ENCODE results near the gene ZMAT5. TPM values are rescaled to one million over a fixed set of nuclear protein-coding genes. Genes with fewer than 3 reads are reported as not detected.

The ZMAT5 gene
- total RNA-seq, 4 donors from 2014 or later: 13.3 to 33.8 (median 23.1) TPM

DNA sequence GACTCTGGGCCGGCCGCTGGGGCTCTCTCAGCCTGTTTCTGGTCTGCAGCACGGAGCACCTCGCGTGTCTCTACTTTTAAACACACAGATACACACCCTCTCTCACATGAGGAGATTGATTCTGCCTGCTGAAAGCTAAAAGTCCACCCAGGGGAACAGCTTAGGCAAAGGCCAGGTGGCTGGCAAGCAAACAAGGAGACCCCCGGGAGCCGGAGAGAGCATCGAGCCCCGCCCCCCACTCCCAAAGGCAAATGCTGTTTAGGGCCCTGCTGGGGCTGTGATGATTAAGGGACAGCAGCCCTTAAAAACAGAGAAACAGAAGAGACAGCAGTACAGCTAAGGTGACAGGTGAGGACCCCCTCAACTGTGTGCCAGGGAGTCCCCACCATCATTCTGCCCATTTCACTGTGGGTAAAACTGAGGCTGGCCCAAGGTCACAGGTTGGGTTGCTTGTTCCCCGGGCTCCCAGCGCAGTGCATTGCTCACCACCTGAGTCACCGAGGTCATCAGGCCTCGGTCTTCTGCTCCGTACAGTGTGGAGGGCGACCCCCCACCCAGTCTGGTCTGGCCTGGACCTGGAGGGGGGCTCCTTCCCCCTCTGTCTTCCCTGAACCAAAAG lies 40.2 kb downstream of the ZMAT5 start:
- intact Hi-C loops (cut with DNase I): no loop called here
- peaks cover 0 to 8% (median 3%) of the 10 kb centered on the region in 4 donors for H3K4me1 ChIP-seq
- peaks cover 0 to 29% (median 18%) of the 10 kb centered on the region in 4 donors for H3K36me3 ChIP-seq
- no peak overlapping the region for H3K4me3 ChIP-seq
- DNase-seq (ENCODE audit: extremely low spot score): no peak
- H3K27me3 ChIP-seq: peaks cover 0 to 44% (median 4%) of the 10 kb centered on the region in 4 donors
- H3K9me3 ChIP-seq: no peaks in the 10 kb centered on the region
- whole genome bisulfite sequencing: 32% methylated on average over 9 of the region's 15 CpGs
- no peak overlapping the region for H3K27ac ChIP-seq (replicated peaks in 1 of 4)
- no peak for TF ChIP-seq POLR2A (IDR thresholded peaks at IDR 0.05; ENCODE audit: low read depth)
- no peak for TF ChIP-seq POLR2AphosphoS5 (IDR thresholded peaks at IDR 0.05)
- TF ChIP-seq, protein P1, sequence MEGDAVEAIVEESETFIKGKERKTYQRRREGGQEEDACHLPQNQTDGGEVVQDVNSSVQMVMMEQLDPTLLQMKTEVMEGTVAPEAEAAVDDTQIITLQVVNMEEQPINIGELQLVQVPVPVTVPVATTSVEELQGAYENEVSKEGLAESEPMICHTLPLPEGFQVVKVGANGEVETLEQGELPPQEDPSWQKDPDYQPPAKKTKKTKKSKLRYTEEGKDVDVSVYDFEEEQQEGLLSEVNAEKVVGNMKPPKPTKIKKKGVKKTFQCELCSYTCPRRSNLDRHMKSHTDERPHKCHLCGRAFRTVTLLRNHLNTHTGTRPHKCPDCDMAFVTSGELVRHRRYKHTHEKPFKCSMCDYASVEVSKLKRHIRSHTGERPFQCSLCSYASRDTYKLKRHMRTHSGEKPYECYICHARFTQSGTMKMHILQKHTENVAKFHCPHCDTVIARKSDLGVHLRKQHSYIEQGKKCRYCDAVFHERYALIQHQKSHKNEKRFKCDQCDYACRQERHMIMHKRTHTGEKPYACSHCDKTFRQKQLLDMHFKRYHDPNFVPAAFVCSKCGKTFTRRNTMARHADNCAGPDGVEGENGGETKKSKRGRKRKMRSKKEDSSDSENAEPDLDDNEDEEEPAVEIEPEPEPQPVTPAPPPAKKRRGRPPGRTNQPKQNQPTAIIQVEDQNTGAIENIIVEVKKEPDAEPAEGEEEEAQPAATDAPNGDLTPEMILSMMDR (IDR thresholded peaks at IDR 0.05): no peak
- TF ChIP-seq EP300 (IDR thresholded peaks at IDR 0.05): no peak

DNA sequence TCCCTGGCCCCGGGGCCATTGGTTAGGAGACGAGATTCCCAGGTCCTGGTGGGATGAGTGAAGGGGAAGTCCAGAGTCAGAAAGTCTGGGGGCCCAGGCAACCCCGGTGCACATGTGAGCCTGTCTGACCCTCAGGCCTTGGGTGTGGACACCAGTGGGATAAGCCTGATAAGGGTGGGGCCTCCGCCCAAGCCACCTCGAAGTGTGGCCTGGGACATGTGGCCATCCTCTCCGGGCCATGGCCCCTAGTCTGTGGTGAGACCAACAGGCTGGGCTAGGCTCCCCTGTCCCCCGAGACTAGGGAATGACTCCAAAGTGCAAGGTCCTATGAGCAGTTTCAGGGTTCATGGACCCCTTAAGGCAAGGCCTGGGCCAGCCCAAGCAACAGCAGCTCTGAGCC lies 40.7 kb downstream of the ZMAT5 start:
- Histone ChIP-seq H3K4me1 (peaks cover 0 to 9% (median 4%) of the 10 kb centered on the region in 4 donors), H3K4me3 (no peak overlapping the region), H3K27ac (replicated peaks in 1 of 4) (no peak overlapping the region), H3K27me3 (peaks cover under 1 to 49% (median 8%) of the 10 kb centered on the region in 4 donors), H3K36me3 (peaks cover 0 to 24% (median 14%) of the 10 kb centered on the region in 4 donors), H3K9me3 (no peaks in the 10 kb centered on the region)
- intact Hi-C loops (cut with DNase I): no loop called here
- TF ChIP-seq EP300 (IDR thresholded peaks at IDR 0.05): no peak
- TF ChIP-seq, protein P1 (IDR thresholded peaks at IDR 0.05): no peak
- TF ChIP-seq POLR2A (IDR thresholded peaks at IDR 0.05; ENCODE audit: low read depth): no peak
- TF ChIP-seq POLR2AphosphoS5 (IDR thresholded peaks at IDR 0.05): no peak
- 81% methylated on average over 6 of the region's 7 CpGs for WGBS
- DNase-seq (ENCODE audit: extremely low spot score): no peak

DNA sequence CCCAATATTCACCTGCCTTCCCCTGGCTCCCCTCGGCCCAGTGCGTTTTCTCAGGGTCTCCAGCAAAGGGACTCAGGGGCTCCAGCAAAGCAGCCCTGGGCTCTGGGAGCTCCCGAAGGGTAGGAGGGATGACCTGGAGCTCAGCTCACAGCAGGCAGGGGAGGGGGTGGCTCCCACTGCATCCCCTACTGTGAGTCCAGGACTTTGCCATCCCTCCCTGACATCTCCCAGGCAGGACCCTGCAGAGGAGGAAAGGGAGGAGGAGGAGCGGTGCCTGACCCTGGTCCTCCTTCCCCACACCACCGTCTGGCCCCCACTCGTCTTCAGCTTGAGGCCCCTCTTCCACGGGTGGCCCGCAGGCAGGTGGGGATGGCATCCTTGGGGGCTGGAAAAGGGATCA lies 42.0 kb downstream of the ZMAT5 start:
- no peaks in the 10 kb centered on the region for H3K9me3 ChIP-seq
- peaks cover 3 to 20% (median 14%) of the 10 kb centered on the region in 4 donors for H3K4me1 ChIP-seq
- peaks cover 6 to 60% (median 14%) of the 10 kb centered on the region in 4 donors for H3K27me3 ChIP-seq
- no peak overlapping the region for H3K27ac ChIP-seq (replicated peaks in 1 of 4)
- H3K4me3 ChIP-seq: no peak overlapping the region
- 63% methylated on average over 8 of the region's 8 CpGs for WGBS
- intact Hi-C loops (cut with DNase I): no loop called here
- peaks cover 0 to 11% (median 3%) of the 10 kb centered on the region in 4 donors for H3K36me3 ChIP-seq
- no peak for DNase-seq (ENCODE audit: extremely low spot score)
- TF ChIP-seq POLR2A (IDR thresholded peaks at IDR 0.05; ENCODE audit: low read depth) (no peak), EP300 (IDR thresholded peaks at IDR 0.05) (no peak), POLR2AphosphoS5 (IDR thresholded peaks at IDR 0.05) (no peak)
- TF ChIP-seq, protein P1 (IDR thresholded peaks at IDR 0.05): no peak

DNA sequence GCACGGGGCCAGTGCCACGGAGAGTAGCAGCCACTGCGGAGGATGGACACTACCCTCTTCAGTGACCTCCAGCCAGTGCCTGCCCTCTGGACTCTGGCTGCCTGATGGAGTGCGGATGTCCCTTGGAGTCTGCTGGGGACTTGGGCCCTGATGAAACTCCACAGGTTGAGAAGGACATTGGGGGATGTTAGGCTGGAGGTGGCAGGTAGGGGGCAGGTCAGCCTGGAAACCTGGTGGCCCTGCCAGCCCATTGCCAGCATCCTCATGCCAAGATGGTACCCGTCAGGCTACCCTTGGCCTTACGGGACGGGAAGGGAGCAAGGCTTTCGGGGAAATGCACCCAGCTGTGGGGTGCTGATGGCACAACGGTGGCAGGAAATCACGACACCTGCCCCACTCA lies 43.0 kb downstream of the ZMAT5 start:
- Histone ChIP-seq H3K27me3 (peaks cover 6 to 71% (median 22%) of the 10 kb centered on the region in 4 donors), H3K4me1 (peaks cover 3 to 27% (median 20%) of the 10 kb centered on the region in 4 donors), H3K36me3 (peaks cover 0 to under 1% (median 0%) of the 10 kb centered on the region in 4 donors), H3K4me3 (no peak overlapping the region), H3K27ac (replicated peaks in 1 of 4) (no peak overlapping the region), H3K9me3 (no peaks in the 10 kb centered on the region)
- DNase-seq (ENCODE audit: extremely low spot score): no peak
- TF ChIP-seq EP300 (IDR thresholded peaks at IDR 0.05): no peak
- TF ChIP-seq, protein P1 (IDR thresholded peaks at IDR 0.05): no peak
- no peak for TF ChIP-seq POLR2AphosphoS5 (IDR thresholded peaks at IDR 0.05)
- no peak for TF ChIP-seq POLR2A (IDR thresholded peaks at IDR 0.05; ENCODE audit: low read depth)
- intact Hi-C loops (cut with DNase I): no loop called here
- WGBS: 81% methylated on average over 3 of the region's 10 CpGs

All from esophagus muscularis mucosa (tissue), 4 donors.